GM18870 (cell line): ENCODE measurements around the gene BLTP3A.
A peak's percentile ranks its signal among the peaks of the same experiment; 100 is the strongest.
"Not testable (repeated sequence)": the region's sequence is repeated elsewhere in the genome, so short reads cannot be mapped to it uniquely, and the experiment has no call there.

Experiments
- ATAC-seq: cut with Tn5 transposase; IDR thresholded peaks from one replicate; pipeline ENCODE4 v1.9.1; 2021; ENCODE audit warnings: moderate library complexity; ENCODE audit not compliant: unreplicated experiment

Gene BLTP3A

DNA sequence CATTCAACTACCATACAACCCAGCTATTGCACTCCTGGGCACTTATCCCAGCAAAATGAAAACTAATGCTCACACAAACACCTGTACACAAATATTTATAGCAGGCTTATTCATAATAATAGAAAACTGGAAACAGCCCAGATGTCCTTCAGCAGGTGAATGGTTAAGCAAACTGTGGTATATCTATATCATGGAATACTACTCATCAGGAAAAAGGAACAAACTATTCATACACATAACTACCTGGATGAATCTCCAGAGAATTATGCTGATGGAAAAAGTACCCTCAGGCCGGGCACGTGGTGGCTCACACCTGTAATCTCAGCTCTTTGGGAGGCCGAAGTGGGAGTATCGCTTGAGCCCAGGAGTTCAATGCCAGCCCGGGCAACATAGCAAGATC, 3.8 kb upstream of the BLTP3A start:
- no peak for ATAC-seq

DNA sequence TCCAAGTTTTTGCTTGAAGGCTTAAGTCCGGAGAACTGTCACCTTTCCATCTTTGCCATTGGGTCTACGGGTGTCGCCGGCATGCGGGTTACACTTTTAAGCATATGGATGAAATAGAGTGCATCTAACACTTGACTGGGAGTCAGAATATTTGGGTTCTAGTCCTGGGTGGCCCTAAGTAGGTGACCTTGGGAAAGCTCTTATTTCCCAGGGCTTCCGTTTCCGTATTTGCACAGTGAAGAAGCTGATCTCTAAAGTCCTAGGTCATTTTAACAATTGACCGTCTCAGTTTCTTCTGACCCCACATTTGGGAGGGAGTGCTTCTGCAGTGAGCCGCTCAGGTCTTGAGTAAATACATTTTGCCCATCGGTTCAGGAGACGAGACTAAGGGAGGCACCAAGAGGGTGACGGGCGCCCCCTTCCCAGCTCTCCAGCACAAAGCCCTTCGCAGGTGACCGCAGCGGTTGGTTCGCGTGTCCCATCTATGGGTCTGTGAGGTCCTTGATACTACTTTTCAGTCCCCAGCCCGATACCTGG, 651 bp upstream of the BLTP3A start:
- ATAC-seq, result no peak

DNA sequence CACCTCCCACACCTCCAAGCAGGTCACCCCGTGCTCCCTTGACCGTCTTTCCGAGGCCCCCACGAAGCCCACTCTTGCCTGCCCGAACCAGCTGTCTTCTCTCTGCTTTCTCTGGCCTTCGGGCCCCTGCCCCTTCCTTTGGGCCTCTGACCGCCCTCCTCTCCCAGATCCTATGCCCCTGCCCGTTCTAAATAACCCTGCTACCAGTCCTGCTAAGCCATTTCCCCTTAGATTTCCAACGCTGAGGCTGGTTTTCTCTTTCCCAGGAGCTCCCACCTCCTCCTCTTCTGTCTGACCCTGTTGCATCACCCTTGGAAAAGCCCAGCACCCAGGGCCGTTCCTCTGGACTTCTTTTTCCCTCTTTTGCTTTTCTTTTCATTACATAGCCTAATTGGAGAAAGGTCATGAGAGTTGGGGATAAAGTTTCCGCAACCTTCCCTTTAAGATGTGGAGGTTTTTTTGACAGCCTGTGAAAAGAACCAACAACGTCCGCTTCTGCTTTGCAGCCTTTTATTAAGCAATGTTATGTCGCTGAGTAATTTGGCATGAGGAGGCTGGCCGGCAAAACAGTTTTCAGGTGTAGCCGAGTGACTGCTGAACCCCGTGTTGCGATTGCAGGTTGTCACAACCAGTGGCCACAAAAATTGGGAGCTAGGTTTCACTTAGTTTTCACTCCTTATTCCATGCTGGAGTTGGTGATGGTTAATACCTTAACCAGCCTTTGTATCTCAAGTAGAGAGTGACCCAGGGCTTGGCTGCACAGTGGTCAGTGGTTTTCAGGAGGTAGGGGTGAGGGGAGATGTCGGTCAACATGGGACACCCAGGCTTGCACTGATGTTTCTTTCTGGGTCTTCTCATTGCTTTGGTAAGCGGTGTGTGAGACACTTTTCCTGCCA, 970 bp downstream of the BLTP3A start:
- ATAC-seq, result no peak

DNA sequence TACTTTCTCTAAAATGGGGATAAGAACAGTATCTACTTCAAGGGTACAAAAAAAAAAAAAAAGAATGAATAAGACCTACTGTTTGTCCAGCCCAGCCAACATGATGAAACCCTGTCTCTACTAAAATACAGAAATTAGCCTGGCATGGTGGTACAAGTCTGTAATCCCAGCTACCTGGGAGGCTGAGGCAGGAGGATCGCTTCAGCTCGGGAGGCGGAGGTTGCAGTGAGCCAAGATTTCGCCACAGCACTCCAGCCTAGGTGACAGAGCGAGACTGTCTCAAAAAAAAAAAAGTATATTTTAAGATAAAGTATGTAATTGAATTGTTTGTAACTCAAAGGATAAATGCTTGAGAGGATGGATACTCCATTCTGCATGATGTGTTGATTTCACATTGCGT, 2.0 kb downstream of the BLTP3A start:
- no peak for ATAC-seq

DNA sequence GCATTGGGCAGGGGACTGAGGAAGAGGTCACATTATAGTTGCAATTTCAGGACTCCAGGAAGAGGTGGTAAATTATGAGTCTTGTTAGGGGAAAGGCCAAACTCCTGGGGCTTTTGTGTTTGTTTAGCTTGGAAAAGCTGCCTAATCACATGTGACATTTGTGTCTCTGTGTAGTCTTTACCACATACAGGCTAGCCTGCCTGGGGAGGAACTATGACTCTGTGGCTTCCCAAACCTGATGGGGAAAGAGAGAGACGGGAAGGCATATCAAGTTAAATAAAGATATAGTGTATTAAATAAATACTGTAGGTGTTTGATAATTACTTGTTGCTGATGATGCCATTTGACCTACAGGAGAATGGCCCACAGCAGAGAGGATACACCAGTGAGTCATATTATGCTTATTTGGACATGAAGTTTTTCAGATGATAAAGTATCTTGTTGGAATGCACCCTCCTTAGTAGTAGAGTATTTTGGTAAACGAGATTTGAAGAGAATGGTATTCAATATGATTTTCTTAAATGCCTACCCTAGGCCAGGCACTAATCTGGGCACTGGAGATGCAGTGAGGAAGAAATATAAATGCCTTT, 4.0 kb downstream of the BLTP3A start:
- ATAC-seq, result no peak

DNA sequence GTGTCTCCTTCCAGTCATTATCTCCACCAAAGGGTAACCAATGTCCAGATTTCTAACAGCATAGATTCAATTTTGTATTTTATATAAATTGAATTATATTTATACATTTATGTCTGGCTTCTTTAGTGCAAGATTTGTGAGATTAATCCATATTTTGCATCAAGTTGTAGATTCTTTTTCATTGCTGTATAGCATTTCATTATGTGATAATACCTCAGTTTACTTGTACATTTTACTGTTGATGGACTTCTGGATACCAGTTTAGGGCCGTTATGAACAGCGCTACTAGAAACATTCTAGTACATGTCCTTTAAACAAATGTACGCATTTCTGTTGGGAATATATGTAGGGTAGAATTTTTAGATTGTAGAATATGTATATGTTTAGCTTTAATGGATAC, 6.2 kb downstream of the BLTP3A start:
- no peak for ATAC-seq

DNA sequence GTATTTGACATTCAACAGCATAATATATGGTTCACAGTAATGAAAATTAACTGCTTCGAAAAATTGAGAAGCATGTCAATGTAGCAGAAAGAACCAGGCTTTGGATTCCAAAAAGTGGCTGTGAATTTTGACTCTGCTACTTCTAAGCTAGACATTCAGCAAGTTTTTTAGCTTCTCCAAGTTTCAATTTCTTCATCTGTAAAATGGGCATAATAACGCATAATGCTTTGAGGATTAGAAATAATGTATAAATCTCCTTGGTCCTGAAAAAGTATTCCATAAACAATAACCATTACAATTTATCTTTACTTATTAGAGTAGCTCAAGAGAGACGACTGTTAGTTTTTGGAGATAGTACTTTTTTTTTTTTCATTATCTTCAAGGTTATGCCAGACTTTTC, 7.7 kb downstream of the BLTP3A start:
- ATAC-seq, result no peak

DNA sequence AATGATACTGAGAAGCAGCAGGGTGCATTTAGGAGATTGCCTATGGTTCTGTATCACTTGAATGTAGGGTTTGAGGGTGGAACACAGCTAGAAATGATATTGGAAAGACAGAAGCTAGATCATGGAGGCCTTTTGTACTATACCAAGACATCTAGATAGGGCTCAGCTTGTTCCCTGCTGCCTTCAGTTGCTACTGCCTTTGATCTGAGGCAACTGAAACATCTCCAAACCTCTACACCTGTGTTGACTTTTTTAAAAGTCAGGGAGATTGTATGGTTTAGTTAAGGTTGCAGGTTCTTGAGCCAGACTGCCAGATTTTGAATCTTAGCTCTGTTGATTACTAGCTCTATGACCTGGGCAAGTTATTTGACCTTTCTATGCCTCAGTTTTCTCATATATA, 12.7 kb downstream of the BLTP3A start:
- ATAC-seq, result no peak

DNA sequence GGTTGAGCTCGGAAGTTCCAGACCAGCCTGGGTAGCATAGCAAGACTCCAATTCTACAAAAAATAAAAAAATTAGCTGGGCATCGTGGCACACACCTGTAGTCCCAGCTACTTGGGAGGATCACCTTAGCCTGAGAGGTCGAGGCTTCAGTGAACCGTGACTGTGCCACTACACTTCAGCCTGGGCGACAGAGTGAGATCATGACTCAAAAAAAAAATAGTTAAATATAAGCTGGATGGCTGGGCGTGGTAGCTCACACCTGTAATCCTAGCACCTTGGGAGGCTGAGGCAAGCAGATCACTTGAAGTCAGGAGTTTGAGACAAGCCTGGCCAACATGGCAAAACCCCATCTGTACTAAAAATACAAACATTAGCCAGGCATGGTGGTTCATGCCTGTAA, 13.2 kb downstream of the BLTP3A start:
- not testable (repeated sequence) for ATAC-seq

DNA sequence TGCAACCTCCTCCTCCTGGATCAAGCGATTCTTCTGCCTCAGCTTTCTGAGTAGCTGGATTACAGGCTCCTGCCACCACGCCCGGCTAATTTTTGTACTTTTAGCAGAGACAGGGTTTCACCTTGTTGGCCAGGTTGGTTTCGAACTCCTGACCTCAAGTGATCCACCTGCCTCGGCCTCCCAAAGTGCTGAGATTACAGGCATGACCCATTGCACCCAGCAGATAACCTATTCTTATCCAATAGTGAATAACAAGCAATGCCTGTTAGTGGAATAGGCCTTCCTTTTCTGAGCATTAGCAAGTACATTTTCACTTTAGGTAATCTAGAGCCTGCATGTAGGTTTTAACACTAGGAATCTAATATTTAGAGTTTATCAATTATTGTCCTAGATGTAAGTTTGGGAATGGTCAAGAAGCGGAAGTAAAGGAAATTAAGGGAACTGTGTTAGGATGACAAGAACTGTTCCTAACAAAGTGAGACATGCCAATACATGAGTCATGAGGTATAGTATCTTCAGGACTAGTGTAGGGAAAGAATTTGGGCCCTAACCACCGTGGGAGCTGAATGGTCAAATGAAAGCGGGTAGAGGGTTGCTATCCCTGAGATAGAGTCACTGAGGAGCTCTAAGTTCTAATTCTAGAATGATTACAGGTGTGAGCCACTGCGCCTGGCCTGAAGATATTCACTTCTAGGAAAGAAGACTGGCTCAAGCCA, 15.0 kb downstream of the BLTP3A start:
- ATAC-seq, result no peak

DNA sequence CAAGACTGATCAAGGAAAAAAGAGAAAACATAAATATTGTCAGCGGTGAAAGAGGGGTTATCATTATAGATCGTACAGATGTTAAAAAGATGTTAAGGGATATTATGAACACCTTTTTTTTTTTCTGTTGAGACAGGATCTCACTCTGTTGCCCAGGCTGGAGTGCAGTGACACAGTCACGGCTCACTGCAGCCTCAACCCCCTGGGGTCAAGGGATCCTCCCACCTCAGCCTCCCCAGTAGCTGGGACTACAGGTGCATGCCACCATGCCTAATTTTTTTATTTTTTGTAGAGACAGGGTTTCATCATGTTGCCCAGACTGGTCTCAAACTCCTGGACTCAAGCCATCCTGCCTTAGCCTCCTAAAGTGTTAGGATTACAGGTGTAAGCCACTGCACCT, 16.6 kb downstream of the BLTP3A start:
- not testable (repeated sequence) for ATAC-seq

DNA sequence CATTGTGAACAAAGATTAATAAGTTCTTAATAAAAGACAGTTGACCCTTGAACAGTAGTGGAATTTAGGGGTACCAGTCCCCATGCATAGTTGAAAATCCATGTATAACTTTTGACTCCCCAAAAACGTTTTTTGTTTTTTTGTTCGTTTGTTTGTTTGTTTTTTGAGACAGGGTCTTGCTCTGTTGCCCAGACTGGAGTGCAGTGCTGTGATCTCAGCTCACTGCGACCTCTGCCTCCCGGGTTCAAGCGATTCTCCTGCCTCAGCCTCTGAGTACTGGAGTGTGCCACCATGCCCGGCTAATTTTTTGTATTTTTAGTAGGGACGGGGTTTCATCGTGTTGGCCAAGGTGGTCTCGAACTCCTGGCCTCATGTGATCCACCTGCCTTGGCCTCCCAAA, 17.5 kb downstream of the BLTP3A start:
- ATAC-seq, result not testable (repeated sequence)

DNA sequence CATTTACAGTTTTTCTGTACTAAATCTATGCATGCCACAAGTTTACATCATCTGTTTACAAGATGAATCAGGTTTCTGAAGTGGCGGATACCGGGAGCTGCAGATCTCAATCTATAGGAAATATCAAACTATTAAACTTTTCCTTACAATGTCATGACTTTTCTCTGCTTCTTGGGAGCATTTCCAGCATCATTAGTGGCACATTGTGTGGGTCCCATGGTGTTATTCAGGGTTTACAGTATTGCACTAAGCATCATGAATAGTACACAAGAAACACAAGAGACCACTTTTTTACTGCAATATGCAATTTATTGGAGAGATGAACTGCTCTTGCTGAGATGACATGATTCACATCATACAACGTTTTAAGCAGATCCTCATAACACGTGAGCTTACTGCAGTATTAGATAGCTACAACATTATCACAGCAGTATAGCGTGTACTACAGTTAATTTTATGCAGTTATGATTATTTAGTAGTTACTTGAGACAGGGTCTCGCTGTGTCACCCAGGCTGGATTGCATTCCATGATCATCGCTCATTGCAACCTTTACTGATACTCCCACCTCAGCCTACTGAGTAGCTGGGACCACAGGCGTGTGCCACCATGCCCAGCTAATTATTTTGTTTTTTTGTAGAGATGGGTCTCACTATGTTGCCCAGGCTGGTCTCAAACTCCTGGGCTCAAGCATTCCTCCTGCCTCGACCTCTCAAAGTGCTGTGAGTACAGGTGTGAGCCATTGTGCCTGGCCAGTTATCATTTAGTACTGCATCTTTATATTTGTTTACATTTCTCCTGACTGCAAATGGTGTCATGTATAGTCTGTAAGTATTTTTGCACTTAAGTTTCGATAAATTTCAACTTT, 18.4 kb downstream of the BLTP3A start:
- ATAC-seq, result no peak

DNA sequence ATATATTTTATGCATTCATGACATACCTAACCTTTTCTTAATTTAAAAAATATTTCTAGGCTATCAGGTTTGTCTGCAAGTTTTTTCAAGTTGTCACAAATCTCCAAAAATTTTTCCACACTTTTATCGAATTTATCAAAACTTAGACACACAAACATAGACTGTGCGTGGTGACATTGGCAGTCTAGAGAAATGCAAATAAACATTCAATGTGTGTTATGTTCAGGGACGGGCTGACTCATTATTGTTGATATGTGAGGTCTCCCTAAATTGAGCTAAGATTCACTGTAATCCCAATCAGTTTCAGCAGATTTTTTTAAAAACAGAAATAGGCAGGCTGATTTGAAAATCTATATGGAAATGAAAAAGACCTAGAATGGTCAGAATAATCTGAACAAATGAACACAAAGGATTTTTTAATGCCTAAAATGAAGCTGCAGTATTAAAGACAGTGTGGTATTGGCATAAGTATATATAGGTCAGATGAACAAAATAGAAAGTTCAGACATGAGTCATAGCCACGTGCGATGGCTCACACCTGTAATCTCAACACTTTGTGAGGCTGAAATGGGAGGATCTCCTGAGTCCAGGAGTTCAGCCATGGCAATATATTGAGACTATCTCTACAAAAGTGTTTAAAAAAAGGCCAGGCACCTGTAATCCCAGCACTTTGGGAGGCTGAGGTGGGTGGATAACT, 19.2 kb downstream of the BLTP3A start:
- peak; percentile 75 for ATAC-seq

DNA sequence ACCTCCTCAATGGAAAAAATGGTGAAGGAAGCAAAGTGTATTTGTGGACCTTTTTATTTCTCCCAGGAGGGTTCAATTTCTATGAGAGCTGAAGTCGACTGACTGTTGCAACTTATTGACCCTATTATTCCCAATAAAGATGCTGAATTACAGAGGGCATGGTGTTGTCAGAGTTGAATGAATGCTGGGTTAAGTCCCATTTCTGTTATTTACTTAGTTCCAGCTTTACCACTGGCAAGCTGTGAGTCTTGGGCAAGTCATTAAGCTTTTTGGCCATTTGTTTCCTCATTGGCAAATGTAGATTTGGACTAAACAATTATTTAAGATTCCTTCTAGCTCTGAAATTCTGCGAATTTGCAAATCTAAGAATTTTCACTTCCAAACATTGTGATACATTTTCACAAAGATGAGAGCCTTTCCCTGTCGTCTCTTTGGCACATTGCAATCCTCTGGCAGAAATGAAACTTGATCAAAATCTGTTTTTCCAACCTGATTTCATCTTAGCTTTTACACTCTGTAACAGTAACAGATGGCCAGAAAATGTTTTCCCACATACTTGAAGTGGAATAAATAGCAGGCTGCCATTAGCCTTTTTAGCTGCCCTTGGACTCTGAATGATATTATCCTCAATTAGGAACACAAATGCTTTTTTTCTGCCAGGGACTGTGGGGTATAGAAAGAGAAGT, 21.3 kb downstream of the BLTP3A start:
- ATAC-seq, result no peak

DNA sequence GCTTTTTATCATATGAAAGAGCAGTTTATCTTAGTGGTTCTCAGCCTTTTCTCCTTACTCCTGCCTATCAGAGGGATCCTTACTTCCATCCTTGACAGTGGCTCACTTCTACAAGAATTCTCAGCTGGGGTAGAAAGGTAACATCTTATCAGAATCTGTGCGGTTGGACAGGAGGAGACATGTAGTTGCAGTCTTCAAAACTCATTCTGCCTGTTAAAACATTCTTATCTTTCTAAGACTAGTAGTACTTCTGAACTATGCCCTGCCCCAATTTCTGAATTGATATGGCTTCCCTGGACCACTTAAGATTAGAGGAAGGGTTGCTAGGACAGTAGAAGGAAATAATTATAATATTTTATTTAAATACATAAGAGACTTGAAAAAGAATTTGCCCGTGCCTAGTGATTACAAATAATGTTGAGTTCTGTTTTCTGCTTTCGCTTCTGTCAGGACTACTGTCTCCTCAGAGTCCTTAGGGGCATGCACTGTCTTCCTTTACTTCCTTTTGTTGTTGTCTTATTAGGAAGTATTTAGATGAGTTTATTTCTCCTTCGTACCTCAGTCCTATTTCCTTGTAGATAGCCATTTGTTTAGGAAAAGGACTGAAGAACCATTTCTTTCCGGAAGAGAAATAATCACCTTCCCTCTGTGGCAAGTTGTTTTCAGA, 24.9 kb downstream of the BLTP3A start:
- no peak for ATAC-seq

DNA sequence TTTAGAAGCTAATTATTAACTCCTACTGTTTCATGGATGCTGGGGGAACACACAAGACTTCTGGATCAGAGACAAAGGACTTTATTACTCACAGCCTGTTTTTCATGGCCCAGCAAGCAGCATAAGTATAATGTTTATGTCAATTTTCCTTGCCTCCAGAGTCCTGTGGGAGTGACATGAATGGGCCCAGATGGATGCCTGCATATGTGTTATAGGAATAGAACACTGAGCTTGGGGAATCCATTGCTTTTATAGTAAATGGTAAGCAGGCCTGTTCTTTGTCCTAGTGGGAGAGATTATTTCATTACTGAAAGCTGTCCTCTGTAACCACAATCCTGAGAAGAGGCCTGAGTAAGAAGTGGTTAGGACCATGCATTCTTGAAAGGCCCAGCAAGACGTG, 25.6 kb downstream of the BLTP3A start:
- no peak for ATAC-seq

DNA sequence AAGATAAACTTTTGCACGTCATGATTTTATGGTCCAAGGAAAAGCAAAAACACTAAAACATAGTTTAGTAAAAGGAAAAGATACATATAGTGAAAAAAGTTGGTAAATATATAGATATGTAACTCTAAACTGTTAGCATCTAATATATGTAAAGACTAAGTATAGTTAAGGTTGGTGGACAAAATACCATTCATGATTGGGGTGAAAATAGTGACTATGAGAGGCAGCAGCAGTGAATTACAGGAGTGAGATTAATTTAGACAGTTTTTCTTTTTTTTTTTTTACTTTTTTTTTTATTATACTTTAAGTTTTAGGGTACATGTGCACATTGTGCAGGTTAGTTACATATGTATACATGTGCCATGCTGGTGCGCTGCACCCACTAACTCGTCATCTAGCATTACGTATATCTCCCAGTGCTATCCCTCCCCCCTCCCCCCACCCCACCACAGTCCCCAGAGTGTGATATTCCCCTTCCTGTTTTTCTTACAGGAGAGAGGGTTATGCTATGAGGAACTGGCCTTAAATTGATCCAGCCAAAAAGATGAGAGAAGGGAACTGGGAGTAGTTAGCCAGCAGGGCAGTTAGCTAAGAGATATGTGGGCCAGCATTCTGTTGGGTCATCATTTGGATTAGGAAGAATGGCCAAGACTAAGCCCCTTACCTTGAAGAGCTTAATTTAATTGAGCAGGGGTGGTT, 27.1 kb downstream of the BLTP3A start:
- not testable (repeated sequence) for ATAC-seq
